A549 (cell line): Measurements from ENCODE around the gene ST8SIA4. TPM values are rescaled to one million over a fixed set of nuclear protein-coding genes. Genes with fewer than 3 reads are reported as not detected.

Source experiments
- ATAC-seq, 2 experiments: fragments of 200-7000 bp in 1 of 2; fragments of >200 bp in 1 of 2; cut with Nextera tagmentation in 1 of 2; cut with Tn5 transposase in 1 of 2; 3 replicates each; pipeline versions ENCODE4 v1.8.0 to v1.9.1; 2018 to 2020; ENCODE audit warnings: mild to moderate bottlenecking in 1 of 2, moderate library complexity in 1 of 2
- CTCF ChIA-PET: fragments of 300-600 bp; sonication (Branson Sonifier 250); formaldehyde crosslinking; extraction: SDS; loops from one replicate; lab custom pipeline; 2021; ENCODE audit warnings: antibody characterized with exemption, inconsistent platforms; lab: Yijun Ruan, JAX
- POLR2A ChIA-PET: fragments of 350-600 bp; formaldehyde crosslinking; extraction: SDS; loops from one replicate; lab custom pipeline; 2021; ENCODE audit warnings: antibody characterized with exemption, inconsistent platforms; lab: Yijun Ruan, JAX
- DNase-seq, 2 experiments: peaks; one replicate each; pipeline versions ENCODE4 v3.0.0 to v3.0.0-alpha.2; 2011 to 2016; ENCODE audit warnings: low read depth in 1 of 2, low spot score in 1 of 2
- FAIRE-seq: peaks from 2 replicates; lab custom pipeline; 2011; peaks lifted over from hg19 to GRCh38; lab: Jason Lieb, UNC
- H3K27ac ChIP-seq, 2 experiments: fragments of >200 bp; sonication (Bioruptor Twin); formaldehyde crosslinking; 3 replicates each; pipeline ENCODE4 v1.5.1; 2016 to 2017
- H3K4me1 ChIP-seq: fragments of >200 bp; sonication (Bioruptor Twin); formaldehyde crosslinking; 3 replicates; pipeline ENCODE4 v1.6.1; 2016
- H3K4me2 ChIP-seq: fragments of >200 bp; sonication (Bioruptor Twin); formaldehyde crosslinking; 3 replicates; pipeline ENCODE4 v1.6.1; 2016
- H3K4me3 ChIP-seq: fragments of >200 bp; sonication (Bioruptor Twin); formaldehyde crosslinking; 3 replicates; pipeline ENCODE4 v1.5.1; 2016
- H3K9me3 ChIP-seq: fragments of >200 bp; sonication (Bioruptor Twin); formaldehyde crosslinking; 3 replicates; pipeline ENCODE4 v1.6.1; 2016
- ATOH8 ChIP-seq: fragments of 250-450 bp; sonication (Bioruptor Pico); IDR thresholded peaks from 2 replicates; pipeline ENCODE4 v1.5.0; 2020; ENCODE audit warnings: low read depth, mild to moderate bottlenecking, moderate library complexity
- BHLHE40 ChIP-seq: IDR thresholded peaks from 2 replicates; pipeline ENCODE4 v1.6.1; 2012; ENCODE audit warnings: low read depth, low read length, inconsistent platforms
- CBX8 ChIP-seq: fragments of 200-600 bp; sonication (generic); IDR thresholded peaks from 2 replicates; pipeline ENCODE4 v1.6.1; 2016
- CEBPB ChIP-seq, 2 experiments: fragments of >200 bp in 1 of 2; sonication (Bioruptor Twin) in 1 of 2; formaldehyde crosslinking in 1 of 2; IDR thresholded peaks; 2 replicates each; pipeline ENCODE4 v1.6.1; 2012 to 2016
- CHD2 ChIP-seq: fragments of 150-350 bp; IDR thresholded peaks from 2 replicates; pipeline ENCODE4 v1.6.1; 2014; ENCODE audit warnings: low read length; ENCODE audit not compliant: partially characterized antibody
- CHD4 ChIP-seq: fragments of 200-600 bp; sonication (generic); IDR thresholded peaks from 2 replicates; pipeline ENCODE4 v1.6.1; 2016; ENCODE audit warnings: antibody characterized with exemption, mild to moderate bottlenecking, borderline replicate concordance
- E2F6 ChIP-seq: IDR thresholded peaks from 2 replicates; pipeline ENCODE4 v1.6.1; 2012; ENCODE audit warnings: low read depth, borderline replicate concordance
- FOSB ChIP-seq: fragments of 250-450 bp; sonication (Bioruptor Pico); IDR thresholded peaks from 2 replicates; pipeline ENCODE4 v1.5.0; 2020; ENCODE audit warnings: mild to moderate bottlenecking, moderate library complexity
- GATA3 ChIP-seq: IDR thresholded peaks from 2 replicates; pipeline ENCODE4 v1.6.1; 2012; ENCODE audit warnings: borderline replicate concordance
- HDAC2 ChIP-seq: fragments of 200-600 bp; sonication (generic); IDR thresholded peaks from 2 replicates; pipeline ENCODE4 v1.6.1; 2016
- HEYL ChIP-seq: fragments of 250-450 bp; sonication (Bioruptor Pico); IDR thresholded peaks from 2 replicates; pipeline ENCODE4 v1.8.0; 2021; ENCODE audit warnings: mild to moderate bottlenecking, moderate library complexity
- HOXB5 ChIP-seq: fragments of 250-450 bp; sonication (Bioruptor Pico); IDR thresholded peaks from 2 replicates; pipeline ENCODE4 v1.5.0; 2020; ENCODE audit warnings: mild to moderate bottlenecking, moderate library complexity
- KDM1A ChIP-seq: fragments of 200-600 bp; sonication (generic); IDR thresholded peaks from 2 replicates; pipeline ENCODE4 v1.6.1; 2016; ENCODE audit warnings: low read depth, mild to moderate bottlenecking
- KDM5A ChIP-seq: fragments of 200-600 bp; sonication (generic); IDR thresholded peaks from 2 replicates; pipeline ENCODE4 v1.6.1; 2016; ENCODE audit warnings: antibody characterized with exemption, mild to moderate bottlenecking
- MYC ChIP-seq: IDR thresholded peaks from 2 replicates; pipeline ENCODE4 v1.6.1; 2012; ENCODE audit warnings: mild to moderate bottlenecking, inconsistent platforms, low read length, improper control_type of control experiment, borderline replicate concordance
- NFE2L2 ChIP-seq: fragments of 150-350 bp; conservative IDR thresholded peaks from 2 replicates; pipeline ENCODE4 v1.6.1; 2014; ENCODE audit warnings: low read length
- NPAS2 ChIP-seq: fragments of 250-450 bp; sonication (Bioruptor Pico); IDR thresholded peaks from 2 replicates; pipeline ENCODE4 v1.8.0; 2022; ENCODE audit warnings: mild to moderate bottlenecking, moderate library complexity, borderline replicate concordance
- PHF8 ChIP-seq: fragments of 200-600 bp; sonication (generic); IDR thresholded peaks from 2 replicates; pipeline ENCODE4 v1.6.1; 2016; ENCODE audit warnings: low read depth, mild to moderate bottlenecking, antibody characterized with exemption, moderate library complexity, borderline replicate concordance
- POLR2AphosphoS2 ChIP-seq: conservative IDR thresholded peaks from 2 replicates; pipeline ENCODE4 v1.6.1; 2012; ENCODE audit warnings: low read length, improper control_type of control experiment, inconsistent platforms
- RCOR1 ChIP-seq: fragments of 150-350 bp; IDR thresholded peaks from 2 replicates; pipeline ENCODE4 v1.6.1; 2014; ENCODE audit warnings: antibody characterized with exemption, low read length, low read depth
- REST ChIP-seq: fragments of 200-600 bp; sonication (generic); IDR thresholded peaks from 2 replicates; pipeline ENCODE4 v1.6.1; 2016; ENCODE audit warnings: antibody characterized with exemption, mild to moderate bottlenecking, moderate library complexity
- USF2 ChIP-seq: fragments of 450-650 bp; IDR thresholded peaks from 2 replicates; pipeline ENCODE4 v1.6.1; 2014; ENCODE audit warnings: antibody characterized with exemption
- ZNF302 ChIP-seq: fragments of 250-450 bp; sonication (Bioruptor Pico); IDR thresholded peaks from 2 replicates; pipeline ENCODE4 v1.9.0; 2021; ENCODE audit warnings: inconsistent platforms, mild to moderate bottlenecking, moderate library complexity
- ZSCAN20 ChIP-seq: fragments of 250-450 bp; sonication (Bioruptor Pico); IDR thresholded peaks from 2 replicates; pipeline ENCODE4 v1.8.0; 2022; ENCODE audit warnings: mild to moderate bottlenecking, moderate library complexity
- WGBS: methylation state at CpG from one replicate; pipeline ENCODE4 v1.1.6; 2017; ENCODE audit errors: missing lambda C conversion rate; 5-methylcytosine and 5-hydroxymethylcytosine counted together
- polyA plus RNA-seq, 4 experiments: library from polyadenylated mRNA; depleted of rRNA in 3 of 4; stranded (reverse); fragments of >200 nt; fragmentation: RNase III in 1 of 4; extraction: RNeasy Plus Mini Kit Qiagen cat#74134 plus additional on column Dnase treatment in 1 of 4; gene quantifications; 2 replicates in 3 of 4; 3 replicates in 1 of 4; pipeline ENCODE4 v1.2.3, GENCODE V29; 2011 to 2017

ST8SIA4 gene
- polyA plus RNA-seq, 2 of the 4 experiments (the other 2 are of a cell fraction): 0.85 to 7.1 TPM

GRCh38 chr5:100828898-100829356, 74.2 kb downstream of the ST8SIA4 start:
- WGBS: 85% methylated on average over 9 of the region's 9 CpGs
- Histone ChIP-seq H3K27ac (no peak overlapping the region), H3K4me2 (no peak overlapping the region), H3K4me3 (no peak overlapping the region), H3K4me1 (peaks cover 11% of the 10 kb centered on the region; the same call in 2 of the 3 replicates), H3K9me3 (no peaks in the 10 kb centered on the region)
- peak; percentile 36 for FAIRE-seq
- ChIA-PET POLR2A (no interaction called here), CTCF (interaction anchor here (0.9 to 1.5 kb wide), 2 partner anchors 11 to 13 kb away, joined by 3 to 5 read pairs; no protein-coding TSS in a partner anchor)
- DNase-seq: no peak
- no peak for ATAC-seq
- no peak for TF ChIP-seq BHLHE40
- TF ChIP-seq RCOR1: no peak
- no peak for TF ChIP-seq REST
- no peak for TF ChIP-seq PHF8
- no peak for TF ChIP-seq ATOH8 (CRISPR knock-in tag)
- TF ChIP-seq CEBPB (IDR thresholded peaks at IDR 0.05): no peak
- TF ChIP-seq ZSCAN20 (CRISPR knock-in tag): no peak
- no peak for TF ChIP-seq CBX8
- no peak for TF ChIP-seq E2F6
- TF ChIP-seq USF2: no peak
- no peak for TF ChIP-seq ZNF302
- TF ChIP-seq NPAS2 (CRISPR knock-in tag): no peak

- H3K4me3 ChIP-seq: no peak overlapping the region
- WGBS: 77% methylated on average over 7 of the region's 7 CpGs
- peaks cover 11% of the 10 kb centered on the region; the same call in 2 of the 3 replicates for H3K4me1 ChIP-seq
- DNase-seq: no peak
- ChIA-PET POLR2A (no interaction called here), CTCF (interaction anchor here (0.9 to 1.5 kb wide), 2 partner anchors 12 to 13 kb away, joined by 3 to 5 read pairs; no protein-coding TSS in a partner anchor)
- no peaks in the 10 kb centered on the region for H3K9me3 ChIP-seq
- ATAC-seq: no peak
- H3K4me2 ChIP-seq: no peak overlapping the region; the same call in 2 of the 3 replicates
- H3K27ac ChIP-seq: no peak overlapping the region
- TF ChIP-seq HDAC2: no peak
- no peak for TF ChIP-seq HOXB5 (CRISPR knock-in tag)
- TF ChIP-seq CHD2: no peak
- TF ChIP-seq NFE2L2: no peak
- no peak for TF ChIP-seq RCOR1
- no peak for TF ChIP-seq KDM1A
- no peak for TF ChIP-seq MYC
- TF ChIP-seq POLR2AphosphoS2: no peak
- TF ChIP-seq BHLHE40: no peak
- no peak for TF ChIP-seq CEBPB (IDR thresholded peaks at IDR 0.05)
- no peak for TF ChIP-seq CHD4
- TF ChIP-seq GATA3: no peak
- TF ChIP-seq HEYL: no peak
- TF ChIP-seq KDM5A: no peak
- TF ChIP-seq FOSB (CRISPR knock-in tag): no peak
- TF ChIP-seq, all 56 proteins: peak for 0
- FAIRE-seq: no peak
Observed at GRCh38 chr5:100828071-100828897, 74.8 kb downstream of the ST8SIA4 start.
